Breast epithelium (tissue), 4 donors: ENCODE results near the gene SLC13A2. TPM values are rescaled to one million over a fixed set of nuclear protein-coding genes. Genes with fewer than 3 reads are reported as not detected.

Source experiments
- DNase-seq, 2 donors: peaks; one replicate each; pipeline ENCODE4 v3.0.0-alpha.2; 2019; ENCODE audit warnings: low spot score in 2 of 2
- H3K27ac ChIP-seq, 2 donors: fragments of 200-600 bp; sonication (generic) in 1 of 2; one replicate each; pipeline ENCODE4 v1.5.1; 2016 to 2019; ENCODE audit warnings: mild to moderate bottlenecking in 1 of 2
- H3K27me3 ChIP-seq, 2 donors: fragments of 200-600 bp; sonication (generic) in 1 of 2; one replicate each; pipeline versions ENCODE4 v1.5.1 to v1.6.0; 2017 to 2019; ENCODE audit warnings: control low read depth in 1 of 2, mild to moderate bottlenecking in 1 of 2
- H3K36me3 ChIP-seq: fragments of 200-600 bp; one replicate; pipeline ENCODE4 v1.5.1; 2019
- H3K4me1 ChIP-seq, 2 donors: fragments of 200-600 bp; sonication (generic); one replicate each; pipeline ENCODE4 v1.5.1; 2016 to 2019; ENCODE audit warnings: control low read depth in 1 of 2
- H3K4me3 ChIP-seq, 3 donors: fragments of 200-600 bp; sonication (generic); 1 replicate in 2 of 3; 2 replicates in 1 of 3; pipeline ENCODE4 v1.5.1; 2016 to 2019; ENCODE audit warnings: mild to moderate bottlenecking in 3 of 3, moderate library complexity in 2 of 3
- H3K9me3 ChIP-seq, 2 donors: fragments of 200-600 bp; sonication (generic) in 1 of 2; one replicate each; pipeline ENCODE4 v1.5.1; 2016 to 2019; ENCODE audit warnings: control low read depth in 1 of 2
- POLR2A ChIP-seq: fragments of 450-650 bp; IDR thresholded peaks from one replicate; pipeline ENCODE4 v1.6.1; 2016; ENCODE audit warnings: antibody characterized with exemption, mild to moderate bottlenecking, moderate library complexity
- POLR2AphosphoS5 ChIP-seq, 3 donors: sonication (generic); formaldehyde crosslinking; IDR thresholded peaks; one replicate each; pipeline ENCODE4 v1.6.1; 2017; ENCODE audit warnings: antibody characterized with exemption in 3 of 3
- intact Hi-C: fragments of 100-400 bp; cut with DNase I; formaldehyde crosslinking; loops from one replicate; pipeline ENCODE4 v1.15.1; 2023; ENCODE audit warnings: low total_unique reads
- total RNA-seq, 3 donors: library from RNA; depleted of rRNA; stranded (reverse); fragments of >200 nt; gene quantifications; one replicate each; pipeline ENCODE4 v1.1.0, GENCODE V29; 2016
- TF ChIP-seq, protein P1 (sequence below), 3 donors: fragments of 450-650 bp; IDR thresholded peaks; one replicate each; pipeline ENCODE4 v1.5.1; 2016 to 2017; ENCODE audit warnings: antibody characterized with exemption in 3 of 3, mild to moderate bottlenecking in 3 of 3, moderate library complexity in 3 of 3

SLC13A2 gene
- total RNA-seq, 3 donors from 2014 or later = 0.66 to 4.0 TPM; not detected in 1

DNA sequence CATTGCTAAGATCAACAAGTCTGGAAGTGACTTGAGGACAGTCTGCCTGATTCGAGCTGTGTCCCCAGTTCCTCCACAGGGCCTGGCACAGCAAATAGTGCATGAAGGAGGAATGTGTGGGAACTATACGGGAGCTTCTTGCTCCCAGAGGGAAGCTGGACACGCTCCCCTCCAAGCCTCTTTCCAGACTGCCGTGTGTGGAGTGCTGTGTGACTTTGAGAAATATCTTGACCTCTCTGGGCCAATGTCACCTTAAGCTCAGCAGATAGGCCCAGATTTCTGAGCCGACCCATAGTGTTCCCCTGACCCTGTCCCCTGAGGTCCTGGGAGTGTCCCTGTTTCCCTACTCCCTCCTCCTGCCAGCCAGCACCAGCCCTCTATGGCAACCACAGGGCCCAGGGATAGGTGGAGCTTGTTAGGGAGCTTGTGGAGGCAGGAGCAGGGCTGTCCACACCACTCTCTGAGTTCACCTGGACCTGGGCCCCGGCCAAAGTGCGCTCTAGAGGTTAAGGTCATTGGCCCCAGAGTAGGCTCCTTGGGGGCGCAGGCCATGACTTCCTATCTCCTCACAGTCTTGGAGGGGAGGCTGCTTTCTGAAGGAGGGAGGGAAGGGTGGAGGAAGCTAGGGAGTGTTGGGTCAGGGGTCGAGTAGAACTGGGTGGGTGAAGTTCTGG, 26.4 kb downstream of the SLC13A2 start:
- no peak for DNase-seq
- no peak for TF ChIP-seq POLR2AphosphoS5 (IDR thresholded peaks at IDR 0.05)
- no peak for TF ChIP-seq POLR2A
- TF ChIP-seq, protein P1, sequence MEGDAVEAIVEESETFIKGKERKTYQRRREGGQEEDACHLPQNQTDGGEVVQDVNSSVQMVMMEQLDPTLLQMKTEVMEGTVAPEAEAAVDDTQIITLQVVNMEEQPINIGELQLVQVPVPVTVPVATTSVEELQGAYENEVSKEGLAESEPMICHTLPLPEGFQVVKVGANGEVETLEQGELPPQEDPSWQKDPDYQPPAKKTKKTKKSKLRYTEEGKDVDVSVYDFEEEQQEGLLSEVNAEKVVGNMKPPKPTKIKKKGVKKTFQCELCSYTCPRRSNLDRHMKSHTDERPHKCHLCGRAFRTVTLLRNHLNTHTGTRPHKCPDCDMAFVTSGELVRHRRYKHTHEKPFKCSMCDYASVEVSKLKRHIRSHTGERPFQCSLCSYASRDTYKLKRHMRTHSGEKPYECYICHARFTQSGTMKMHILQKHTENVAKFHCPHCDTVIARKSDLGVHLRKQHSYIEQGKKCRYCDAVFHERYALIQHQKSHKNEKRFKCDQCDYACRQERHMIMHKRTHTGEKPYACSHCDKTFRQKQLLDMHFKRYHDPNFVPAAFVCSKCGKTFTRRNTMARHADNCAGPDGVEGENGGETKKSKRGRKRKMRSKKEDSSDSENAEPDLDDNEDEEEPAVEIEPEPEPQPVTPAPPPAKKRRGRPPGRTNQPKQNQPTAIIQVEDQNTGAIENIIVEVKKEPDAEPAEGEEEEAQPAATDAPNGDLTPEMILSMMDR (IDR thresholded peaks at IDR 0.05) = no peak
- H3K4me3 ChIP-seq = no peak overlapping the region
- intact Hi-C loops = no loop called here
- H3K36me3 ChIP-seq = no peaks in the 10 kb centered on the region
- no peaks in the 10 kb centered on the region for H3K9me3 ChIP-seq
- peaks cover 5 to 7% of the 10 kb centered on the region in 2 donors for H3K4me1 ChIP-seq
- H3K27me3 ChIP-seq = no peaks in the 10 kb centered on the region
- H3K27ac ChIP-seq = no peak overlapping the region

DNA sequence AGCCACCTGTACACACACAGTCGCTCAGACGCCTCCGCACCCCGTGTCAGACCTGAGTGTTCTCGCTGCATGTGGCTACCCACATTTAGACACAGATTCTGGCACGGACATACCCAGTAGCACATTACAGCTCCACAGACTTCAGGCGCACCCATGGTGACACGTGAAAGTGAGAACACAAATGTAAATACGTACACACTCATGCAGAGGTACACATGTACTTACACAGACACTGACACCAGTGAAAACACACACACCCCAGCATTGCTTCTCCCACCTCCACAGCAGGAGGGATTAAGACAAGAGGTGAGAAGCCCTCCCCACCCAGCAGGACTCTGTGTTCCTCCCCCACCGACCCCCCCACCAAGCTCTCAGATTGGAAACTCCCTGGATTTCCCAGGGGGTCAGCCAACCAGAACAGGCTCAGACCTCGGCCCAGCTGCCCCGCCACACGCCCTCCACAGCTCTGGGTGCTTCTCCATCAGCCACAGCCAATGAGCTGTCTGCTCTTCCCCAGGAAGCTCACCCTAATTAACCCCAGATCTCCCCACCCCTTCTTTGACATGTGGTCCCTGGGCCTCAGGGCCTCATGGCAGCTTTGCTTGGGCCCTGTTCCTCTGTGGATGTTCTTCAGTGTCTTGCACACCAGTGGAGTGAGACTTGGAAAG, 27.4 kb downstream of the SLC13A2 start:
- Histone ChIP-seq H3K9me3 (no peaks in the 10 kb centered on the region), H3K27ac (no peak overlapping the region), H3K36me3 (no peaks in the 10 kb centered on the region), H3K4me3 (no peak overlapping the region), H3K27me3 (peaks cover 0 to 4% of the 10 kb centered on the region in 2 donors), H3K4me1 (peaks cover 5 to 7% of the 10 kb centered on the region in 2 donors)
- TF ChIP-seq POLR2A = no peak
- TF ChIP-seq, protein P1 (IDR thresholded peaks at IDR 0.05) = no peak
- no peak for TF ChIP-seq POLR2AphosphoS5 (IDR thresholded peaks at IDR 0.05)
- no peak for DNase-seq
- intact Hi-C loops = no loop called here

DNA sequence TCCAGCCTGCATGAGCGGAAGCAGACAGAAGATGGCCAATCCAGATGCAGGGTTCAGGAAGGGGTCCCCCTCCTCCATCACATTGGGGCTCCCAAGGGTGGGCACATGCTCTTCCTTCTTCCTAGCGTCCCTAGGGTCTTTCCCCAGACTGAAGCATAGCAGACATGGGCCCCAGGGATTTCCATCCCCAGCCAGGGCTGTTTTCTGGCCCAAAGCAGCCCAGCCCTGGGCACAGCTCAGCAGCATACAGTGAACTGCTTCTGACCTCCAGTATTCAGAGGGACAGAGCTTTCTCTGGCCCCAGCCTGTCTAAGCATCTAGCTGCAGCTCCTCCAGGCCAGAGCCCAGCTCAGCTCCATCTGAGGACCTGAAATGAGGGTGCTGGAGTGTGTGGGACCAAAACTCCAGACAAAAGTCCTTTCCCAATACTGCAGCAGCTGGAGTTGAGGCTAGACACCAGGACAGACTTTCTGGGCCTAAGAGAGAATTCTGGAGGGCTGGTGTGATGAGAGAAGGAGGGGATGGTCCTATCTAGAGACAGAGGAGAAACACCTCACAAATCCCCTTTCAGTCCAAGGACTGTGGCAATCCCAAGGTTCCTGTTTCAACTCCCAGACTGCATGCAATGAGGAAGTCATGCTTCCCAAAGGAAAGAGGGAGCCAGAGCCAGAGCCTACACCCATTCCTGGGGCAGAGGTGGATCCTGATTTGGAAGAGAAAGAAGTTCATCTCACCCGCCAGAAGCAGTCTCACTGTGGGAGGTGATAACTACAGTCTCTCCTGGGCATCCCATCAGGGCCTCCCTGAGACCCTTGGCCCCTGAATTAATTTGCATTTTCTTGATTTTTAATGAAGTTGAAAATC, 28.2 kb downstream of the SLC13A2 start:
- DNase-seq = no peak
- H3K27me3 ChIP-seq = peaks cover 0 to 5% of the 10 kb centered on the region in 2 donors
- H3K4me3 ChIP-seq = no peak overlapping the region
- H3K36me3 ChIP-seq = no peaks in the 10 kb centered on the region
- TF ChIP-seq, protein P1 (IDR thresholded peaks at IDR 0.05) = no peak
- TF ChIP-seq POLR2A = no peak
- TF ChIP-seq POLR2AphosphoS5 (IDR thresholded peaks at IDR 0.05) = no peak
- no peaks in the 10 kb centered on the region for H3K9me3 ChIP-seq
- no peak overlapping the region for H3K27ac ChIP-seq
- intact Hi-C loops = no loop called here
- H3K4me1 ChIP-seq = peaks cover 5 to 7% of the 10 kb centered on the region in 2 donors

DNA sequence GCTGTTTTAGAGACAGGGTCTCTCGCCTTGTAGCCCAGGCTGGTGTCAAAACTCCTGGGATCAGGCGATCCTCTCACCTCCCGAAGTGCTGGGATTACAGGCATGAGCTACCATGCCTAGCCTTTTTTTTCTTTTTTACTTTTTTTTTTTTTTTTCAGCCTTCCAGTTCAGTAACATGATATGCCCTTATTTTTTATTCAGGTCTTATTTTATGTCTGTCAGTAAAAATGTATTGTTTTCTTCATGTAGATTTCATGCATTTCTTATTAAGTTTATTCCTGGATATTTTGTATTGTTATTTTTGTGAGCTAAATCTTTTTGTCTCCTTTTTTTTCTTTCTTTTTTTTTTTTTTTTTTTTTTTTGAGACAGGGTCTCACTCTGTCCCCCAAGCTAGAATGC, 30.0 kb downstream of the SLC13A2 start:
- Histone ChIP-seq H3K9me3 (no peaks in the 10 kb centered on the region), H3K27ac (no peak overlapping the region), H3K4me3 (no peak overlapping the region), H3K4me1 (no peaks in the 10 kb centered on the region), H3K36me3 (no peaks in the 10 kb centered on the region), H3K27me3 (peaks cover 0 to 12% of the 10 kb centered on the region in 2 donors)
- intact Hi-C loops = no loop called here
- TF ChIP-seq, protein P1 (IDR thresholded peaks at IDR 0.05) = no peak
- TF ChIP-seq POLR2AphosphoS5 (IDR thresholded peaks at IDR 0.05) (no peak), POLR2A (no peak)
- no peak for DNase-seq
